ENCODE data around the gene CFAP20DC.
"Not testable (repeated sequence)": the region's sequence is repeated elsewhere in the genome, so short reads cannot be mapped to it uniquely, and the experiment has no call there.

CFAP20DC gene

DNA sequence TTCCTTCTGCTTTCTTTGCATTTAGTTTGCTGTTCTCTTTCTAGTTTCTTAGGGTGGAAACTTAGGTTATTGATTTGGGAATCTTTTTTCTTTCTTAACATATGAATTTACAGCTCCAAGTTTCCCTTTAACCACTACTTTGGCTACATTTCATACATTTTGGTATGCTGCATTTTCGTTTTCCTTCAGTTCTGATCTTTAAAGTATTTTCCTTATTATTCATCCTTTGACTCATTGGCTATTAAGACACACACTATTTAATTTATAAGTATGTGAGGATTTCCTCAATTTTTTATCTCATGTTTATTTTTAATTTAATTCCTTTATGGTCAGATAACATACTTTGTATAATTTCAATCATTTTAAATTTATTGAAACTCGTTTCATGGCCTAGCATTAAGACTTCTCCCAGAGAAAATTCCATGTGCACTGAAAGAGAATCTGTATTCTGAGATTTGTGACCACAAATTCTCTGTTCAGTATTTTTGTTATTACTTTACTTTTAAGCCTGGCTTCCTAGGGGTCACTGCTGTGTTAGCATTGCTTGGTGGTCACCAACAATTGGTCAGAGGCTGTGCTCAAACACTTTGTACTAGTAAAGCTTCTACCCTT, 87.7 kb downstream of the CFAP20DC start:
- DNase-seq: no peak

DNA sequence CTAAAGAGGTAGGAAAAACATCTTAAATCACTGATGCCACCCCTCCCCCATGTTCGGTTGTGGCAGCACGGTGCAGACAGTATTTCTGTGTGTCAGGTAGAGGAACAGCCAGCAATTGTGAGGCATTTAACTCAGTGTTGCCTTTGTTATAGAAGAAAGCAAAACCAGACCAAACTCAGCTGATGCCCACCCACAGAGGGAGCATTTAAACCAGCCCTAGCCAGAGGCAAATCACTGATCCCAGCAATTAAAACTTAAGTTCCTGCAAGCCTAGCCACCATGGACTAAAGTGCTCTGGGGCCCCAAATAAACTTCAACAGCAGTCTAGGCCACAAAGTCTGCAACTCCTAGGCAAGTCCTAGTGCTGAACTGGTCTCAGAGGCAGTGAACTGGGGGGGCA, 94.5 kb downstream of the CFAP20DC start:
- peak; percentile 81 for DNase-seq

DNA sequence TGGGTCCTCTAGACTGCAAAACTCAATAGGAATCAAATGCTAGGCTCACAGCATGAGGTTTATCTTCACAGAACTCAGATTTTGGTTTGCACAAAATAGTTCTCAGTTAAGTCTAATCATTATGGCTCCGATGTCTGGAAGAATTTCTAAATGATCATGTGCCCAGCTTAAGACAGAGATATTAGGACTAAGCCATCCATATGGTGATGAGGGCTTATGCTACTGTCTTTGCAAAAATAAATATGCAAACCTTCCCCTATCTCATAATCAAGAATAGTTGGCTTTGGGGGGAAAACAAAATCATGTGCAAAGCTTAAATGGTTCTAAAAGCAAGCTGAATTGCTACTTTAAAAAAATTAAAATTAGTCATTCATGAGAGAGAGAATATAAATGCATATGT, 96.5 kb downstream of the CFAP20DC start:
- DNase-seq: no peak

DNA sequence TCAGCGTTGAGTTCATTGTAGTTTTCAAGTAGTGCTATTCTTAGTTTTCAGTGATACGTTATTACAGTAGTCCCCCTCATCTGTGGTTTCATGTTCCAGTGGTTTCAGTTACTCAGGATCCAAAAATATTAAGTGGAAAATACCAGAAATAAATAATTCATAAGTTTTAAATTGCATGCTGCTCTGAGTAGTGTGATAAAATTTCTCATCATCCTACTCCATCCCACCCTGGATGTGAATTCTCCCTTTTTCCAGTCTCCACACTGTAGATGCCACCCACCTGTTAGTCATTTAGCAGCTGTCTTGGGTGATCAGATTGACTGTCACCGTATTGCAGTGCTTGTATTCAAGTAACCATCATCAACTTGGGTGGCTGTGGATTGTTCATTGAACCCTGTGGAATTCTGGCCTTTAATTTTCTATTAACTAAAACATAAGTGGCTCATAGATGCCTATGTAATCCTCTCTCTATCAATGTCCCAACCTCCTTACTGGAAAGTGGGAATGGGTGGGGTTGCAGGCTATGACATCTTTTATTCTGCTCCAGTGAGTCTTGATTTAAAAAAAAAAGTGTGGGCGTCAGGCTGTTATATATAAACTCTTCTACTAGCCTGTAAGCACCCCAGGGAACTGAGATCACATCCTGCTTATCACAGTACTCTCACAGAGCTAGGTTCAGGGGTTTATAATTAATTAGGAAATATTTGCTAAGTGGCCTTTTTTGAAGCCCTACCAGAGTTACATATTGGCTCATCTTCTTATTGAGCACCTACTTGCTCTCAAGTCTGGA, 97.5 kb downstream of the CFAP20DC start:
- no peak for DNase-seq

DNA sequence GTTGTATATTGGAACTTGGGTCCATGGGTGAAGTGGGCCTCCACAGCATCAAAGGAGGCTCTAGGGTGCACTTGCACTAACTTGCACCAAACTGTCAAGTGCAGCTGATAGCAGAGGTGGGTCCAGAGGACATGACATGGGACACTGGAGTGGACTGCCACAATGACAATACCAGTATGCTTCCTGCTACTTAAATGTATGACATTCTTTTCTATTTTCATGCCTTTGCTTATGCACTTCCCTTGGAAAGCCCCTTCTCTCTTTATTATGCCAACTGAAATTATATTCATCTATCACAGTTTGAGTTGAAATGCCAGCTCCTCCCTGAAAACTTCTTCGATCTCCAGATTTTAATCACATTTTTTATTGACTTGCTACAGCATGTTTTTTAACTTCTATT, 101.8 kb downstream of the CFAP20DC start:
- no peak for DNase-seq

DNA sequence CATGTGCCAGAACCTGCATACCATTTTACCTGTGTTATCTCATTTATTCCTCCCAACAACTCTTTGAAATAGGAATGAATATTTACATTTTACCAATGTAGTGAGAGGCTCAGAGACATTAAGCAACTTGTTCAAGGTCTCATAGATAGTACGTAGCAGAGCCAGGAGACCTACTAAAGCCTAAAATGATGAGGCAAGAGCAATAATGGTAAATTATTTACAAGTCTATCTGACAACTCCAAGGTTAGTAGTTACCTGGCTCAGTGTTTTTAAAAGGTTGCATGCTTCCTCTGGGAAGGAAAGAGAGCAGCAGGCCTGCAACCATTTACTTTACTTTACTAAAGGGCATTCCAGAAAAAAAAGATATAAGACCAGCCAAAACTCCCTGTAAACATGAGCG, 103.0 kb downstream of the CFAP20DC start:
- DNase-seq: no peak

DNA sequence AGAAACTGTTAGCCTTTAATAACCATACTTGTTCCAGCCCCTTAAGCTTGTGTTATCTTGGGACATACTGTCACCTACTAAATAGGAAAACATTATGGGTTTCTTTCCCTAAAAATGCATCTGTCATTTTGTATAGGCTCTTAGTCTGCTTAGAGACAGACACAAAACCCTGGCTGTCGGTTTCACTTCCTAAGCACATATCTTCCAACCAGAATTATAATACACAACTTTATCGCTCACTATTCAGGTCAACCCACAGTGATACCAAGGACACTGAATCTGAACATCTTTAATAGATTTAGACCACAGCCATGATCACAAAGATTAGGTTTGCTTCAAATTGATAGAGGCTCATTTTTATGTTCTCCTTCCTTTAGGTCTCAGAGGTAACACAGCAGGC, 111.8 kb downstream of the CFAP20DC start:
- DNase-seq: no peak

DNA sequence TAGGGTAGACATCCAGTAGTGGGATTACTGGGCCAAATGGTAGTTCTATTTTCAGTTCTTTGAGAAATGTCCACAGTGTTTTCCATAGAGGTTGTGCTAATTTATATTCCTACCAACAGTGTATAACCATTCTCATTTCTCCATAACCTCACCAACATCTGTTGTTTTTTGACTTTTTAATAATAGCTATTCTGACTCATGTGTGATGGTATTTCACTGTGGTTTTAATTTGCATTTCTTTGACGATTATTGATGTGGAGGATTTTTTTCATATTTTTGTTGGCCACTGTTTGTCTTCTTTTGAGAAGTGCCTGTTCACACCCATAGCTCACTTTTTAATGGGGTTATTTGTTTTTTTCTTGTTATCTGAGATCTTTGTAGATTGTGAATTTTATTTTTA, 125.2 kb downstream of the CFAP20DC start:
- DNase-seq: no peak

DNA sequence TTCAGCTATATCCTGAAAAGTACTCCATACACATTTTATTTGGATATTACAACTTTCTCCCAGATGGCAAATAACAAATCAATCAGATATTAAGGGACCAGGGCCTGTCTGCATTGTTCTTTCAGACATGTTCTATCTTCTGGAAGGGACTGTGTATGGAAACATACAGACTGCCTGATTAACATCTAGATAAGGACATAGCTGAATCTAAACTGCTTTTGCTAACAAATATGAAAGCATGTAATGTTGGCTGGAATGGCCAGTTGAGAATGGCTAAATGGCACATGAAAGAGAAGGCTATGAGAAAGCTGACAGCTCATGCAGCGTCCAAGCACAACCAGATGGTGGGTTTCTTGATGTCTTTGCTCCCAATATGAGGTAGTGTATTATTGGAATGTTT, 149.4 kb downstream of the CFAP20DC start:
- no peak for DNase-seq

DNA sequence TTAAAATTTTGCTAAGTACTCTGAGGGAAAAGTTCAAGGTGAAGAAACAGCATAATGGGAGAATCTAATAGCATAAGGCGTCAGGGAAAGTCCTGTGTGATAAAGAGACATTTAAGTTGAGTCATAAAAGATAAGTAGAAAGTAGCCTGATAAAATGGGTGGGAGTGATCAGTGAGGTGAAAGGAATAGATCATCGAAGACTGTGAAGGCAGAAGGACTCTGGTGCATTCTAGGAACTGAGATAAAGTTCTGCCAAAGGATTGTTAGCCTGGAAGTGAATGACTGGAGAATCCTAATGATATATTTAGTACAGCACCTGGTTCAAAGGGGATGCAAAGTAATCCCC, 149.9 kb downstream of the CFAP20DC start:
- no peak for DNase-seq

DNA sequence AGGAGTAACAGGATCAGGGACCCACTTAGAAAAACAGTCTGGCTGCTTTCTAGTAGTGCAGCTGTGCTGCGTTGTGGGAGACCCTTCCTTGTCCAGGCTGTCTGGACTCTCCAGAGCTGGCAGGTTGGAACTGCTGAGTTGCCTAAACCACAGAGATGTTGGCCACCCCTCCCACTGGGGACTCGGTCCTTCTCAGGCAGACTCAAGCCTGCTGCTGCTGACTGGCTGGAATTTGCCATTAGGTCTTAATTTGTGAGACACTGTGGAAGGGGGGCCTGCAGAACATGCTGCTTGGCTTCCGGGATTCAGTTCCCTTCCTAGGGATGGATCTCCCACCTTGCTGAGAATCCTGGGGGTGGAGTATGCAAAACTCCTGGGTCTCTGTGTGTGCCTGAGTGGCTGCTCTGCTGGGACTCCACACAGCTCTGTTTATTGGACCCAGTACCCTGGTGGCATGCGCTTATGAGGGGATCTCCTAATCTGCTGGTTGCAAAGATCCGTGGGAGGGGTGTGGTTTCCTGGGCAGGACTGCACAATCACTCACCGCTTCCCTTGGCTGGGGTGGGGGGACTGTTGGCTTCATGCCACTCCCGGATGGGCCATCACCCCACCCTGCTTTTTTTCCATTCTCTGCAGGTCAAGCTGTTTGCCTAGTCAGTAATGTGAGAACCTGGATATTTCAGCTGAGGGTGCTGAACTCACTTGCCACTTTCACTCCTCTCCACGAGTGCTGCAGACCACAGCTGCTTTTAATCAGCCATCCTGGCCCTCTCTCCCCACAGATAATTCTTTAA, 150.5 kb downstream of the CFAP20DC start:
- peak; percentile 50 for DNase-seq

DNA sequence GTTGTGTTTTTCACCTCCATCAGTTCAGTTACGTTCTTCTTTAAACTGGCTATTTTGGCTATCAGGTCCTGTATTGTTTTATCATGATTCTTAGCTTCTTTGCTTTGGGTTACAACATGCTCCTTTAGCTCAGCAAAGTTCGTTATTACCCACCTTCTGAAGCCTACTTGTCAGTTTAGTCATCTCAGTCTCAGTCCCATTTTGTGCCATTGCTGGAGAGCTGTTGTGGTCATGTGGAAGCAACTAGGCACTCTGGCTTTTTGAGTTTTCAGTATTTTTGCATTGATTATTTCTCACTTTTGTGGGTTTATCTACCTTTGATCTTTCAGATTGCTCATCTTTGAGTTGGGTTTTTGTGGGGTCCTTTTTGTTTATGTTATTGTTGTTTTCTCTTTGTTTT, 151.3 kb downstream of the CFAP20DC start:
- DNase-seq: no peak

DNA sequence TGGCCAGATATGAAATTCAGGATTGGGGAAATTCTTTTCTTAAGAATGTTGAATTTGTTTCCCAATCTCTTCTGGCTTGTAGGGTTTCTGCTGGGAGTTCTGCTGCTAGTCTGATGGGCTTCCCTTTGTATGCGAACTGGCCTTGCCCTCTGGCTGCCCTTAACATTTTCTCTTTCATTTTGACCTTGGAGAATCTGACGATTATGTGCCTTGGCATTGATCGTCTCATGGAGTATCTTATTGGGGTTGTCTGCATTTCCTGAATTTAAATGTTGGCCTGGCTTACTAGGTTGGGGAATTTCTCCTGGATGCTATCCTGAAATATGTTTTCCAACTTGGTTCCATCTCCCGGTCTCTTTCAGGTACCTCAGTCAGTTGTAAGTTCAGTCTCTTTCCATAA, 152.2 kb downstream of the CFAP20DC start:
- DNase-seq: no peak

DNA sequence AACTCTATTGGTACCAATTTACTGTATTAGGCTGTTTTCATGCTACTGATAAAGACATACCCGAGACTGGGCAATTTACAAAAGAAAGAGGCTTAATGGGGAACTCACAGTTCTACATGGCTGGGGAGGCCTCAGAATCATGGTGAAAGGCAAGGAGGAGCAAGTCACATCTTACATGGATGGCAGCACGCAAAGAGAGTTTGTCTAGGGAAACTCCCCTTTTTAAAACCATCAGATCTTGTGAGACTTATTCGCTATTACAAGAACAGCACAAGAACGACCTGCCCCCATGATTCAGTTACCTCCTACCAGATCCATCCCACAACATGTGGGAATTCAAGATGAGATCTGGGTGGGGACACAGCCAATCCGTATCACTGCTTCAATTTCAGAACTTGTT, 154.1 kb downstream of the CFAP20DC start:
- DNase-seq: not testable (repeated sequence)

DNA sequence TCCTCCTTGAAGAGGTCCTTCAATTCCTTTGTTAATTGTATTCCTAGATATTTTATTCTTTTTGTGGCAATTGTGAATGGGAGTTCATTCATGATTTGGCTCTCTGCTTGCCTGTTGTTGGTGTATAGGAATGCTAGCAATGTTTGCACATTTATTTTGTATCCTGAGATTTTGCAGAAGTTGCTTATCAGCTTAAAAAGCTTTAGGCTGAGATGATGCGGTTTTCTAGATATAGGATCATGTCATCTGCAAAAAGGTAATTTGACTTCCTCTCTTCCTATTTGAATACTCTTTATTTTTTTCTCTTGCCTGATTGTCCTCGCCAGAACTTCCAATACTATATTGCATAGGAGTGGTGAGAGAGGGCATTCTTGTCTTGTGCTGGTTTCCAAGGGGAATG, 157.3 kb downstream of the CFAP20DC start:
- not testable (repeated sequence) for DNase-seq

DNA sequence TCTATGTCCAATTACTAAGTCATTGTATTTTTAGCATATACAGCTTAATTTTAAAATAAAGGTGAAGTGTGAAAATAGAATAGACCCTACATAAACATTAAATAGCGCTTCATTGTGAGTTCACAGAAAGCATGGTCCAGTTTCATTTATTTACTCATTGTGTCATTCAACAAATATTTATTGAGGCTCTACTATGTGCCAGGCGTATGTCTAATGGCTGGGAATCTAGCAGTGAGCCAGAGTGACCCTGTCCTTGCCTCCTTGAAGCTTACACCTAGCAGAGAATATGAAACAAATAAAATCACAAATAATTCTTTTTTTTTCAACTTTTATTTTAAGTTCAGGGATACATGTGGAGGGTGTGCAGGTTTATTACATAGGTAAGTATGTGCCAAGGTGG, 161.7 kb downstream of the CFAP20DC start:
- DNase-seq: no peak

DNA sequence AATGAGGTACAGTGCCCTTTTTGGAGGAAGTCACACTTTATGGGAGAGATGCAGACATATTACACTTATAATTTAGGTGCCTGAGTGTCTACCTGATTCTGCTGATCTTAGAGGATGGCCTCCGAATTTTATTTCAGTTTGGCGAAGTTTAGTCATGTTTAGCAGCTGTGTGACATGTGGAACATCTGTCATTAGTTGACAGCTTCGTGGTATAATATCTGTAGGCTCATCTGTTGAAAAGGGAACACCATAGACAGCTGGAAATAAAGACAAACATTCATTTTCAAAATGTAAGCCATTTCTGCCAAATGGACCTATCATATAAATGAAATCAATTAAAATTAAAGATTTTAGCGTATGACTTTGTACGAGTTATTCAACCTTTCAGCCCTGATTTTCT, 165.4 kb downstream of the CFAP20DC start:
- DNase-seq: no peak

DNA sequence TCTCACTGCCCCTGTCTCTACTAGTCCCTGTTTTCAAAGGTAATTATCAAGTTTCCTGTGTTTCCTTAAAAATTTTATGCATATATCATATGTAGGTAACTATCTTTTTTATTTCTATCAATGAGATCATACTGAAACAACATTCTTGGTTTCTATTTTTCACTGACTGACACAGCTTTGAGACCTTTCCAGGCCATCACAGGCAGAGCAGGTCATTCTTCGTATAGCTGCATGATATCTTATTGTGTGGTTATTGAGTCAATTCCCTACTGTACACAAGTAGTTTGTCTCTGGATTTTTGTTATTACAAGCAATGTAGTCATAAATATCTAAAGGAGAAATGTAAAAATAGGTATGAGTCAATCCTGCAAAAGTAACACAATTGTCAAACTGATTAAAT, 169.6 kb downstream of the CFAP20DC start:
- DNase-seq: no peak

DNA sequence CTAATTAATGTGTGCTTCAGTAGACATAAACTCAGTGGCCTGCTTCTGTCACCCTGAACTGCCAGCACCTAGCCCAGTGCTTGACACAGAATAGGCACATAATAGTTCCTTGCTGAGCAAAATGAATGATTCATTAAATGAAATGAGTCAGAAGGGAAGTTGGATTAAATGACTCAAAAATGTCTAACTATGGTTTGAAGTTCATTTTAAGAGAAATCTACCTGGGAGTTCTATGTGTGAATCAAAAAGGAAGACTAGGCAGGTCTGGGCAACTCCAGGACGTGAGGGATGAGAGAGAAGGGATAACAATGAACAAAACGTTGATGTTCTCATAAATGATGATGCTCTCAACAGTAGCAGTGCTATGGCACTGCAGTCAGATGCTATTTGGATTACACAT, 175.0 kb downstream of the CFAP20DC start:
- no peak for DNase-seq

DNA sequence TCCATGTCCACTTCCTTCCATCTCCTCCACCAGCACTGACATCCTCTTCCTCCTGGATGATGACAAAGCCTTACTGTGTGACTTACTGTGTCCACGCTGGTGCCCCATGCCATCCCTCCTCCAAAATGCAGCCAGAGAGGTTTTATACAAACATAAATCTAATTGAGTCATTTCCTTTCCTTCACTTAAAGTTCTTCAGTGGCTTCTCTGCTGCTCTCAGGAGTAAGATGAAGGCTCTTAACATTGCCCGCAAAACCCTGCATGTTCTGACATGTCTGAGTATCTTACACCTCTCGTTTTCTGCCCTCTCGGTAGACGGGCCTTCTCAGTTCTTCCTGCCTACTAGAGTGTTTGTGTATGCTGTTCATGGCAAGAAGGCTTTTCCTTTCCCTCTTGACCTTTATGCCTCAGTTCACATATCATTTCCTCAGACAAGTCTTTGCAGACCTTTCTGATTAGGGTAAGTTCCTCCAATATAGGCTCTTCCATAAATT, 175.5 kb downstream of the CFAP20DC start:
- DNase-seq: no peak

DNA sequence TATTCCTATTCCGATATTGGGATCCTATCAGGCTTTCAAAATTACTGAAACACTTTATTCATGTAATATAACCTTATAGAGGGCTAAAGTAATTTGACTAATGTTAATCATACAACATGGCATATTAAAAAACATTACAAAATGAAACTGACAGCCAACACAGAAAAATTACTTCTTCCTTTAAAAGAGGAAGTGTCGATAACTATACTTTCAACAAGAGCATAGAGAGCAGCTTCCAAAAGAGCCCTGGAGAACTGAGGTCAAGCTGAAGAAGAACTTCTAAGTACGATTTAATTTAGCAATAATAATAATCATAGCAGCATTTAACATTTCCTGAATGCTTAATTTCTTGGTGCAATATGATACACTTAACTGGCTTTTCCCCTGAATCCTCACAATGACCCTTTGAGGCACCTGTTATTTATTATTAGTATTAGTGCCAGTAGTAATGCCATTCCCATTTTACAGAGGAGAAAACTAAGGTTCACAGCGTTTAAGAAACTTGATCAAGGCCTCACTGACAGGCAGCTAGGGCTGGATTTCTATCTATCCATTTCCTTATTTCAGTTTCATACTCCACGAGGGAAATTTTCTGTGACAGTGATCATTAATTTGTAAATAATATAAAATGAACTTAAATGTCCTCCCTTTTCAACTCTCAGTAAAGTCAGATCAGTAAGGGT, 181.6 kb downstream of the CFAP20DC start:
- no peak for DNase-seq

DNA sequence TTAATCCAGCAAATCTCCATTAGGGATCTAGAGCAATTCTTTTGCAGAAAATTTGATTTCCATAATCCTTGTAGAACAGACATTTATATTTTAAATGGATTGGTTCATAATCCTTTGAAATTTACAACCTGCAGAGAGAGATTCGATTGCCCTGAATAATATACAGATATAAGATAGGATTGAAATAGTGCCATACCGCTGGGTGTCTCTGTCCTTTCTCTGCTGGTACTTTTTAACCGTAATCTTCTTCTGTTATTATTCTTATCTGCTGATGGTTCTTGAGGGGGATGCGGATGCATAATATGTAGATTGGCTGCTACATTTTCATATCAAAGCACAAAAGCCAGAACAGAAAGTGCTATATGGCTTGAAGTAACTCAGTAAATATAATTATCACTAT, 182.2 kb downstream of the CFAP20DC start:
- DNase-seq: no peak

DNA sequence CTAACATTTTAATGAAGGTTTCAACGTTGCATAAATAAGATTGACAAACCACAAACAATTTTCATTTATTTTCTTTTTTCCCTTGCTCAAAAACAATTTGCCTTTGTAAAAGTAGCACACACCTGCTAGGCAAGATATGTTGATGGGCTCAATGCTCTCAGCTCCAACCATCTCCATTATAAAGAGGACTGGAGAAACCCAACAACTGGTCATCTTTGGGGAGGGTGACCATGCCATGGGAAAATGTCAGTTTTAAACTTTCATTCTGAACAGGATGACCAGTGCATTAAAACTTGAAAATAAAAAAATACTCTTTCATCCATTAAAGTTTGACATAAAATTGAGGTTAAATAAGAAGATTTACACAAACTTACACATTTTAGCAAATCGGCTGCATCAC, 183.7 kb downstream of the CFAP20DC start:
- no peak for DNase-seq
